ENCODE results near the gene TMEM233.

The TMEM233 gene

GRCh38 chr12:119660076-119660475, 66.5 kb downstream of the TMEM233 start:
- ATAC-seq: no peak

GRCh38 chr12:119661882-119662281, 68.3 kb downstream of the TMEM233 start:
- no peak for ATAC-seq

DNA sequence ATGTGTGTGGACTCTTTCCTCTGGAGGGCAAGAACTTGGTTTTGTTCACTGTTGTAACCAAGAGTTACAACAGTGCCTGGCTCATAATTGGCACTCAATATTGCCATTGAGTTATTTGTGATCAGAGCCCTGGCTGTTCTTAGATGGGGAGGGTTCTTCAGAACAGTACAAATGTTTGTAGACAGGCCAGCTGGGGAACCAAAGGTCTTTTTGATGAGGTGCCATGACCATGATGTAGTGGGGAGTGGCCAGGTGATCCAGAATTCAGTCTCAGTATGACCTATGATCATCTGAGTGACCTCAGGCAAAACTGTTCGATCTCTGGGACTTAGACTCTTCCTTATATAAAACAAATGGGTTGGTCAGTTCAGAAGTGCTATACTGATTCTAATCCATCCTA, 71.1 kb downstream of the TMEM233 start:
- no peak for ATAC-seq

- ATAC-seq: no peak
Observed at GRCh38 chr12:119665164-119665929, 71.8 kb downstream of the TMEM233 start.

- ATAC-seq: no peak
Observed at GRCh38 chr12:119666226-119666795, 72.7 kb downstream of the TMEM233 start.

GRCh38 chr12:119666900-119667576, 73.5 kb downstream of the TMEM233 start:
- ATAC-seq: no peak

GRCh38 chr12:119667577-119668323, 74.2 kb downstream of the TMEM233 start, which contains the start of gene PRKAB1:
Gene PRKAB1, plus strand, starts transcription at chr12:119668133. Its CDS starts 112 bp downstream, at chr12:119668245.
- peak; percentile 91 to 93 for ATAC-seq

DNA sequence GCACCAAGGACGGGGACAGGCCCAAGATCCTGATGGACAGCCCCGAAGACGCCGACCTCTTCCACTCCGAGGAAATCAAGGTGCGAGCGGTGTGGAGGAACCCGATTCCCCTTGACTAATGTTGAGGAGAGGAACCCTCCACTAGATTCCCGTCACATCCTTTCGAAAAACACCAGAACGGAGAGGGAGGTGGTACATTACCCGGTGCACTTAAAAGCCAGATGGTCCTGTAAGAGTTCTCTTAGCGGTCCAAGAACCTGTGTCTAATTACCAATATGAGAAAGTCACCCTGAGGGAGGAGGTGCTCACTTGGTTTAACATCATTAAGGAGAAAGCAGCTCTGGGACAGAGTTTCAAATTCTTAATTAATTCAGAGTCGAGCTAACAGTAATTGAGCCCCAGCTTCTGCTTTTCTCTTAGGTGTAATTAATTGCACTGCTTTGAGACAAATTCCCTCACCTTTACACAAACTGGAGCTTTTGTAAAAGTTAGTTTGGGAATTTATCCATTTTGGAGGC, 74.8 kb downstream of the TMEM233 start:
- ATAC-seq: no peak

- no peak for ATAC-seq
Observed at GRCh38 chr12:119669744-119670472, 76.3 kb downstream of the TMEM233 start.

GRCh38 chr12:119671070-119671469, 77.5 kb downstream of the TMEM233 start:
- peak; percentile 6 to 11 for ATAC-seq

- no peak for ATAC-seq
Observed at GRCh38 chr12:119672194-119672593, 78.6 kb downstream of the TMEM233 start.

DNA sequence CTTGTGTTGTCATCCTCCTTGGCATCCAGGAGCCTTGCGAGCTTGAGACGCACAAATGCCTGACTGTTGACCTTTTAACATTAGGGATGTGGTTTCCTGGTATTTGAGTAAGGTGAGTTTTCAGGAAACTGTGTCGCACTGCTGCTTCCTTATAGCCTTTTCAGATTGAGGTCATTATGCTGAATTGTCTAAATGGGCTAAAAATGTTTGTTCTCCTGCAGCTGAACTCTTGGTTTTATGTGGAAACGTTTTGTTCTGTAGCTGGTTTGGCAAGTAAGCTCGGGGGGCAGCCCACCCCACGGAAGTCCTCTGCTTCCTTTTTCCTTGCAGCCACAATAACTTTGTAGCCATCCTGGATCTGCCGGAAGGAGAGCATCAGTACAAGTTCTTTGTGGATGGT, 80.1 kb downstream of the TMEM233 start:
- no peak for ATAC-seq

GRCh38 chr12:119674560-119674959, 81.0 kb downstream of the TMEM233 start:
- no peak for ATAC-seq

DNA sequence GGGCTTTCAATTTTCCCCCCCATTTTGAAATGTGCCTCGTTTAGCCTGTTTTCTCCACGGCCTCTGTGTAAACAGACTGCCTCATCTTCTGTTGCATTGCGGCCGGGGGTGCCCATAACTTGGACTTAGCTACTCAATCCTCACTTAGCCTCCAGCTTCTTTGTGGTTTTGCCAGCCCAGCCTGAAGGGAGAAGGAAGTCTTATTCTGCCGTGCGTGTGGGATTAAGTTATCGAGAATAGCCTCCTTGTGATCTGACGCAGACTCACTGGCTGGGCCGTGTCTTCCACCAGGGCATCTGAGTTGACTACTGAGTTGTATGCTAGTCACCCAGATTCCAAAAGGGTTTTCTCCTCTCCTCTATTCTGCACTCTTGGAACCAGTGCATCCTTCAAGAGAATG, 82.4 kb downstream of the TMEM233 start:
- ATAC-seq: no peak

GRCh38 chr12:119676573-119676972, 83.0 kb downstream of the TMEM233 start:
- no peak for ATAC-seq

DNA sequence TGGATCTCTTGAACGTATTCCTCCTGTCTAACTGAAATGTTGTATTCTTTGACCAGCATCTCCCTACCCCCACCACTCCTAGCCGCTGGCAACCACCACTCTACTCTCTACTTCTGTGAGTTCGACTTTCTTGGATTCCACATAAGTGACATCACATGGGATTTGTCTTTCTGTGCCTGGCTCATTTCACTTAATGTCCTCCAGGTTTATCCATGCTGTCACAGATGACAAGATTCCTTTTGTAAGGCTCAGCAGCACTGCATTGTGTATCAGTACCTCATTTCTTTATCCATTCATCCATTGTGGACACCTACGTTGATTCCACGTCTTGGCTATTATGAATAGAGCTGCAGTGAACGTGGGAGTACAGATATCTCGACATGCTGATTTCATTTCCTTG, 84.9 kb downstream of the TMEM233 start:
- no peak for ATAC-seq

GRCh38 chr12:119679081-119679480, 85.5 kb downstream of the TMEM233 start:
- ATAC-seq: no peak

- ATAC-seq: no peak
Observed at GRCh38 chr12:119679490-119679889, 85.9 kb downstream of the TMEM233 start.

DNA sequence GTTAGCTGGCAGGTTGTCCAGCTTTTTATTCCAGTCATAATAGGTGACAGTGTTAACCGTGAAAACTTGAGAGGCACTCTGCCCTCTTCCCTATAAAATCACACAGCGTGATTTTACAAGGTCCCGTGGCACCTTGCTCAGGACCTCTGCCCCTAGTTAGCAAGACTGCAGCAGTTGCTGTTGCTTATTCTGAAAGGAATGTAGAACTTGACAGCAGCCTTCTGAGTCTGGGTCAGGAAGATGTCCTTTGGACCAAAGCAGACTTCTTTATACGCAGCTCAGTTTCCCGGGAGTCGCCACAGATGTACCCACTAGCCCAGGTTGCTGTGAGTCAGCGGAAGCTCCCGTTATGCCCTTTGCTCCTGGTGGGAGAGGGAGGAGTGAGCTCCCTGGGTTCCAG, 87.5 kb downstream of the TMEM233 start:
- no peak for ATAC-seq

DNA sequence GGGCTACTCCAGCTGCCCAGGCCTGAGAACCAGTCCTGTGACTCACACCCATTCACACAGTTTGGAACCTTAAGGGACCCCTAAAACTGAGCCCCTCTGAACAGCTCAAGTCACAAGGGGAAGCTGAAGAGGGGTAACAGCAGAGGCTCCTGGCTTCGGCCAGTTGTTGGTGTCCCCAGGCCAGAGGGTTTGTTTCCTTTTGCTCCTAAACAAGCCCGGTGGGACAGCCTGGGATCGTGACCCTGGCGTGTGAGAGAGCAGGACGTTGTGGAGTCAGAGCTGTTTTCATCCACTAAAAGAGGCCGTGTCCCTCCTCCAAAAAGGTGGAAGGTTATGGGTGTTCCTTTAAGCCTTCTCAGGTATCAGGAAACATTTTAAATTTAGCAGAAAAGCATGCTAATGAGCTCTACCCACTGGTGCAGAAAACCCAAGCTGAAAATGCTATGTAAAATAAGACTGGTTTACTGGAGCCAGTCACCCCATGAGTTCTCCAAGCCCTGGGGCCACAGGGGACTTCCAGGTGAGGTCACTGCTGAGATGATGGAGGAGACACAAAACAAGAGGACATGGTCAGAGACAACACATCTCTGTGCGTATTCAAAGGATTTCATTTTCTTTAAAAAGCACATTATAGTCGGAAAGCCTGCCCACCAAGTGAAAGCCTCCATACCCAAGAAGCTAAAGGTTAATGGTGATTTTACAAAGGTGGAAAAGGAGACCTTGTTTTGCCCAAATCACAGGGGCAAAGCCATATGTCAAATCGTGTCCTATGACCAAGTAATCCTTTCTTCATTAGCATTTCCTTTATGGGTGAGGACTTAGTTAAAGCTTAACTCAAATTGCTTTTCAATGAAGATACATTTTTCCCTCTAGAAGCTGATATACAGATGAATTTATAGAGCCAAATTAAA, 88.4 kb downstream of the TMEM233 start:
- peak; percentile 41 to 58 for ATAC-seq

DNA sequence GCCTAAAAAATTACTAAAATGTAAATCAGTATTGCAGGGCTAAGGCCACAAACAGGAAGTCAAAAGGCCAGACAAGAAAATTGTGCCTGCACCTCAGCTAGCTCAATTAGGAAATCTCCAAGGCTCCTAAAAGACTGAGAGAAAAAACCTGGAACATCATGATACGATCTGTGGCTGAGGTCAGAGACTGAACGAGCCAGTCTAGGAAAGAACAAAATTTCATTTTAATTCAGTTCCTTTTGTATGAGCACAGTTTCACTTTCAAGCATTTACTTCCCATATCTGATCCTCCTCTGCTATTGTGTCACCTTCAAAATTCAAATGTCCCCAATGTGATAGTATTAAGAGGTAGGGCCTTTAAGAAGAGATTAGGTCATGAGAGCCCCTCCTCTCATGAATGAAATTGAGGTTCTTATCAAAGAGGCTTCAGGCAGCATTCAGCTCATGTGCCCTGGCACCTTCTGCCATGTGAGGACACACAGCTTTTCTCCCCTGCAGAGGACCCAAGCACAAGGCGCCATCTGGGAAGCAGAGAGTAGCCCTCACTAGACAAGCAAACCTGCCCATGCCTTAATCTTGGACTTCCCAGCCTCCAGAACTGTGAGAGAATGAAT, 89.2 kb downstream of the TMEM233 start:
- peak; percentile 32 to 56 for ATAC-seq
